Activated T-helper 1 cell treated with anti-CD3 and anti-CD28 coated beads, Interleukin-2, amount 50 U/mL, for 16 hours (primary cell): Measurements from ENCODE around the gene CDH15.
"Not testable (repeated sequence)": the region's sequence is repeated elsewhere in the genome, so short reads cannot be mapped to it uniquely, and the experiment has no call there.

Source experiments
- DNase-seq, 2 donors: peaks; one replicate each; pipeline ENCODE4 v3.0.0-alpha.2; 2020; ENCODE audit warnings: low read depth in 1 of 2, low spot score in 1 of 2

Gene CDH15

DNA sequence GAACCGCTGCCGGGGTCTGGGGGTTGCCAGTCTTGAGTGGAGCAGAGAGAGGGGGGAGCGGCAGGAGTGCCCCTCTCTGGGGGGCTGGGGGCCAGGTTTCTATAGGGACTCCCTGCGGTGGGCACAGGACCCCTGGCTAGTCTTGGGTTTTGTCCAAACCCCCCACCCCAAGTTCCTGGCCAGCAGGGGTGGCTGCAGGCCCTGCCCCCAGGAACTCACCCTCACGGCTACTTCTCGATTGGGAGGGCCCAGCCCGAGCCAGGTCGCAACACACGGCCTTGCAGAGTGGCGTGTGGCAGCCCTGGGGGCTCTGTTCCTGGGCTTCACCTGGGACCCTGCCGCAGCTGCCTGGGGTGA is 601 bp downstream of the CDH15 start:
- no peak for DNase-seq

DNA sequence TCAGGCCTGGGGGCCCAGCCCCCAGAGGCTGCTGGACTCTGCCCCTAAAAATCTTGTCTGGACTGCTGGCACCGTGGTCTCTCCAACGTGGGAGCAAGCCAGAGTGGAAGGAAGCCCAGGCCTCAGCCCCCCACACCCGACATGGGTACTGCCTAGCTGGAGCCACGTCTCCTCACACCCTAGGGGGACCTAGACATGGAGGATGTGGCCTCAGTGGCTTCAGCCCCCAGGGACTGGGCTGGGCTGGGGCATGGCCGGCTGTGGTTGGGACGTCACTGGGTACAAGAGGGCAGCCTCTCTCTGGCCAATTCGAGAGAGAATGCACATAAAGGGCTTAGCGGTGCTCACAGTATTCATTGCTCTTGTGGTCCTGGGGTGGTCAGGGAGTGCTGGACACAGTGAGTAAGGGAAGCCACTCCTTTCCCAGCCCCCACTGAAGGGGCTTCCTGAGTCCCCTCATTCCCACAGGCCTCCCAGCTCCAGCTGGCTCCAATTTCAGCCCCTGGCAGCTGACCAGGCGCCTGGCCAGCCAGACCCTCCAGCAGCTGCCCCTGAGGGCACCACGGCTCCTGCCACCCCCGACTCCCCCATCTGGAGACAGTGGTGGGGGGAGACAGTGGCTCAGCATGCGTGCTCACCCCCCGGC is 1.1 kb downstream of the CDH15 start:
- no peak for DNase-seq

DNA sequence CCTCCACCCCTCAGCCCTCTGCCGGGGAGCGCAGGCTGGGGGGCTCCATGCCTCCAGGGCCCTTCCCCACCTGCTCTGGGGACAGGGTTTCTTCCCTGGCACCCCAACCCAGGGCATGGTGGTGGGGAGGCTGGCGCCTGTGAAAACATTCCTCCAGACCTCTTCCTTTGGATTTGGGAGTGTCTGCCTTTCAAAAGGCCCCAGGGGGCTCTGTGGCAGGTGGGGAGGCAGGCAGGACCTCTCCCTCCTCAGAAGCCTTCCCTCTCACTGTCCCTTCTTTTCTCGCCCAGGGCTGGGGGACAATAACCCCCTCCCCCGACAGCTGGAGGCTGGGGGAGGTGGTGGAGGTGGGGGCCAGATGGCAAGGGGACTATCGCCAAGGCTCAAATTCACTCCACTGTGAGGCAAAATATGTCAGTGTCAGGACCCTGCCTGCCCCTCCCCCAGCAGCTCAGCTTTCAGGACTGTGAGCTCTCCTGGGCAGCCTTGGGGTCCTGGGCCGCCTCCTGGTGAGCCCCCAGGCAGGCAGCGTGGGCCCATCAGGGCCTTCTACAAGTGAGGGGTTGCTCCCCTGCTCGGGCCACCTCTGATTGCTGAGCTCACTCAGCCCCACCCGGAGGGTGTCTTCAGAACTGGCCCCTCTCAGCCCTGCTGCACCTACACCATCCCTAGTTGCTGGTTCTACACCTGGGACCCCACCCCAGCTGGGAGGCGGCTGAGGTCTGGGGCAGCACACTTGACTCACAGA is 1.8 kb downstream of the CDH15 start:
- no peak for DNase-seq

DNA sequence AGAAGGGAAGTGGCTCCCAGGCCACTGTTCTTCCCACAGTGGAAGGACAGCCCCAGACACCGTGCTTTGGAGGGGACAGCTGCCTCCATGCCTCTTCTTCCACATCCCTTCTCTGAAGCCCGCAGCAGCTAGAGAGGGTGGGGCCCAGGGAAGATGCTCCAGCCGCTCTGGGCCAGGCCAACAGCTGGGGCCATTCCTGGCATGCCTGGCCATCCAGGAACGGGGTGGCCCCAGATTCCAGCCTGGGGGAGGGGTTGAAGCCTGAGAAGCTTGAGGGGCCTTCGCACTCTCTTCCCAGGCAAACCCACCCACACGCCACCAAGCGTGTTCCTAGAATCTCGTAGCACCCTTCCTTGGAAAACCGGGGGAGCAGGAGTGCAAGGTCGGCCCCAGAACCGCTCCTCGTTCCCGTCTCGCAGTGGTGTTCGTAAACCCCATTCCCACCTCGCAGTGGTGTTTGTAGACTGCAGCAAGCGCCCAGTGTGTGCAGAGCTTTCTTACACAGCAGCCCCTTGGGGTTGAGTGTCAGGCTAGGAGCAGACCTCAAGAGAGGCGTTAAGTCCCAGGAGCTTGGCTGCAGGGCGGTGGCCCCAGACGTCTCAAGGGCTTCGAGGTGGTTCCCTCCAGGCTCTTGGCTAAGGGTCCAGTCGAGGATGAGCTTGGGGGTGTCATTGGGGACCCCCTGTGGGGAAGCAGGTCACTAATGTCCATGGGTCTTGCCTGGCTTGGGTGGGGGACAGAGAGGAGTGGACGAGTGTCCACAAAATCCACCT is 2.7 kb downstream of the CDH15 start:
- DNase-seq = no peak

DNA sequence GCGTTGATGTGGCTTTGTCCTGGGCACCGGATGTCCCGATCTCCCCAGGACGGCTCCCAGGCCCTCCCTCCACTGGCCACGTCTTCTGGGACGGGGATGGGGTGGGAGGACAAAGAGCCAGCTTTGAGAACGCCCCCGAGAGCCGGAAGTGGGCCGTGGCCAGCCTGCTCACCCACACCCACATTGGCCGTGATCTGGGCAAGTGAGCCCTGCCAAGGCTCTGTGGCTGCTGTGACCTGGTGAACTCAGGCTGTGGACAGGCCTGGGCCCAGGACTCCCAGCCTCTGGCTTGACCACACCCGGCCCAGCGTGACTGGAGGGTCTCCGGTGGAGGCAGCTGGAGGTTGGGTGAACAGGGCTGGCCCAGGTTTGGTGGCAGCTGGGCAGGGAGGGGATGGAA is 3.3 kb downstream of the CDH15 start:
- DNase-seq = no peak

DNA sequence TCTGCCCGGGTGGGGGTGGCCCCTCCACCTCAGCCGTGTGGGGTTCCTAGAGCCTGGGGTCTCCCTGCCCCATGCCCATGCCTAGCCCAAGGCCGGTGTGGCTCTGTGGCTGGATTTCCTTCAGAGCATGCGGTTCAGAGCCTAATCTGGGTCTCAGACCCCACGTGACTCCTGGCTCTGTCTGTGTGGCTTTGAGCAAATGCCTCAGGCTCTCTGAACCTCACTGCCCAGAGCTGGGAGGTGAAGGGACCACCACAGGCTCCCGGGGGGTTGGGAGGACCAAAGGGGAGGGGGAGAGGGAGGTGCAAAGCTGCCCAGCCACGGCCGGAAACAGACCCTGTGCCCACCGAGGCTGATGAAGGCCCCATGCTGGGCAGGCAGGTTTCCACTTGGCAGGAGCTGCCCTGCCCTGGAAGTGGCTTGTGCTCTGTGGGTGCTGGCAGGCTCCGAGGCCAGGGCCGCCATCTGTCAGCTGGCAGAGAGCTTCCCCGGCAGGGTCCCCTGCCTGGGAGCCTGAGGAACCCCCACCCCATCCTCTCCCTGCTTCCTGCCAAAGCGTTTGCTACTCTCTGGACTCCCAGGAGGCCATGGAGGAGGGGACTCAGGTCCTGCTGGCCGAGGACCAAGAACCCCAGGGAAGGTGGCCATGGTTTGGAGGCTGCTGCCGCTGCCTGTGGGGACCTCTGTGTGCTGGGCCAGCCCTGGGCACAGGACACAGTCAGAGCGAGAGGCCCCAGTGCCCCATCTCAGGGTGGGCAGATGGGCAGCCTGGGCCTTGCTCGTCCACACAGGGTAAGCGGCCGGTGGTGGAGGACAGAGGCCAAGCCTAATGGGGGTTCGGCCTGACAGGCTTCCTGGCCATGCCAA is 4.0 kb downstream of the CDH15 start:
- no peak for DNase-seq

DNA sequence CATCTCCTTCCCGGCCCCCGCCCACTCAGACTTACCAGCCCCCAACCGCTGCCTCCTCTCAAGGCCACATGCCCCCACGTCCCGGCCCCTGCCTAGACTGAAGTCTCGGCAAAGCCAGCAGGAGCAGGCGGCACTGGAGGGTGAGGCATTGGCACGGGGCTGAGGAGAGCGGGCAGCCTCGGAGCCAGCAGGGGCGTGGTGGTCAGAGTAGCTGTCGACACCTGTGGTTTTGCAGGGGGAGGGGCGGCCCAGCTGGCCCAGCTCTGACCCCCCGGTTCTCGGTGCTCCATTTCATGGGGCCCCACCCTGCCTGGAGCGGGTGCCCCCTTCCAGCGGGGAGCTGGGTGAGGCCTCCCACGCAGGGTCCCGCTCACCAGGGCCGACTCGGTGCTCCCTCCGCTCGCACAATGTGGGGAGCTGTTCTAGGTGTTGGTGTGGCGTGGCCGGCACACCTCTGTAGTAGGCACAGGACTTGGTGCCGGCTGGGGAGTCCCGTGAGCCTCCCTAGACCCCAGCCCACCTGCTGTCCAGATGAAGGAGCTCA is 4.7 kb downstream of the CDH15 start:
- DNase-seq = no peak

DNA sequence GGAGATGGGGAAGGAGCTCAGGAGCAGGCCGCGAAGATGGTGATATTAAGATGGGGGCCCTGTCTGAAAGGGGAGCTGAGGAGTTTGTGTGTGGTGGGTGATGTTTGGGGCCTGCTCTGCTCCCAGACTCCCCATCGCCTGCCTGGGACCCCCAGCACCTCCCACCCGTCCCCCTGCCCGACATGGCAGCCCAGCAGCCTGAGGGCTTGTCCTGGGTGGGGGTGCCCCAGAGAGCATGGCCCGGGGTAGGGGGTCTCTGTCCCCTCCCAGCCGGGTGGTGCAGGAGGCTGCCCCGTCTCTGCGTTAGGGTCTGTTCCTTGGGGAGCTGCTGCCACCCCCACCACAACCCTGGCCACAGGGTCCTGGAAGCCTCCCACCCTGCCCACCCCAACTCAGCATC is 5.2 kb downstream of the CDH15 start:
- DNase-seq = no peak

DNA sequence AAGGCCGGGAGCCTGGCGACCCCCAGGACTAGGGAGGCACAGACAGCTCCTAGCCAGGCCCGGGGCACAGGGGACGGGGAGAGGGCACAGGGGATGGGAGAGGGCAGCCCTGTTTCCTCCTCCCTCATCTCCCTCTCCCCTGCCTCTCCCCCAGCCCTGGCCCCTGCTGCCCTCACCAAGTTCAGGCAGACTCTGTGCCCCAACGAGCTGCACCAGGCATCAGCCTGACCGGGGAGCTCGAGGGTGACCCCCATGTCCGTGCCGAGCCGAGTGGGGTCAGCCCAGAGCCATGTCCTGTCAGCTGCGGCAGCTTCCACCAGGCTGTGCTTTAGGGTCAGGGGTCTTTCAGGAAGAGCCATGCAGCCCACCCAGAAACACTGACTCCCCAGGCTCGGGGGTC is 6.0 kb downstream of the CDH15 start:
- DNase-seq = no peak

DNA sequence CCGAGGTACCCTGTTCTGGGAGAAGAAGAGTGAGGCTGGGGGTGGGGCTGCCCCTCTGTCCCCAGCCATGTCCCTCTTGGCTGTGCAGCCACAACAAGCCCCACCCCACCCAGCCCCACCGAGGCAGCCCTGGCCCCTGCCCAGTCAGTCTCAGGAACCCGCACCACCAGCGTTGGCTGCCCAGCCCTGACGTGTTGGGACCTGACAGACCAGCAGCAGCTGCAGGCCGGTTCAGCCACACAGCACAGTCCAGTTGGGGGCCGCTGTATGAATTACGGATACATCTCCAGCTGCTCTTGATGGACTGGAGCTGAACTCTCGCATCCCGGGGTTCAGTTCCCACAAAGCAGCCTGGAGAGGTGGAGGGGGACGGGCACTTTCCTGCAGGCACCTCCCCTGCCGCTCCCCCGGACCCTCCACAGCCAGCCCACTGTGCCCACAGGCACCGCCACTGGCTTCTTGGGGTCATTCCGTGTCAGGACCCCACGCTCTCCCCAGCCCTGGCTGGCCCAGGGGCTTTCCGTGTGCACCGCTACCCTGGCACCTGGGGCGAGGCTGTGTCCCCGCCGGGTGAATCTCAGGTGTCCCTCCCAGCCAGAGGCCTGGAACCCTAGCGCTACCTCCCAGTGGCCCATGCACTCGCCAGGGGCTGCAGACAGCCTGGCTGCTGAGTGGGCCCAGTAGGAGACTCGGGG is 7.1 kb downstream of the CDH15 start:
- no peak for DNase-seq

DNA sequence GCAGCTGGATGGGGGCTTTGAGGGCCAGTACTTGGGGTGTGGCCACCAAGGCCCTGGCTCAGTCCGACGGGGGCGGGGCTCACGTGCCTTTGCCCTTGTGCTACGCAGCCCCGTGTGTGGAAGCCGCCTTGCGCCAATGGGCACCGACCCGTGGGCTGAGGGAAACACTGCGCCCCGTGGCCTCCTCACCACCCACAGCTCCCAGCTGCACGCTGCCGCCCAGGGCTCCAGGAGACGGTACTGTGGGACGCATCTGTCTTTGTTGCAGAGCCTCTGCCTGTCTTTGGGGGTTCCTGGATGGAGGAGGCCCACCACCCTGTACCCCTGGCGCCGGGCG is 7.6 kb downstream of the CDH15 start:
- DNase-seq = no peak

DNA sequence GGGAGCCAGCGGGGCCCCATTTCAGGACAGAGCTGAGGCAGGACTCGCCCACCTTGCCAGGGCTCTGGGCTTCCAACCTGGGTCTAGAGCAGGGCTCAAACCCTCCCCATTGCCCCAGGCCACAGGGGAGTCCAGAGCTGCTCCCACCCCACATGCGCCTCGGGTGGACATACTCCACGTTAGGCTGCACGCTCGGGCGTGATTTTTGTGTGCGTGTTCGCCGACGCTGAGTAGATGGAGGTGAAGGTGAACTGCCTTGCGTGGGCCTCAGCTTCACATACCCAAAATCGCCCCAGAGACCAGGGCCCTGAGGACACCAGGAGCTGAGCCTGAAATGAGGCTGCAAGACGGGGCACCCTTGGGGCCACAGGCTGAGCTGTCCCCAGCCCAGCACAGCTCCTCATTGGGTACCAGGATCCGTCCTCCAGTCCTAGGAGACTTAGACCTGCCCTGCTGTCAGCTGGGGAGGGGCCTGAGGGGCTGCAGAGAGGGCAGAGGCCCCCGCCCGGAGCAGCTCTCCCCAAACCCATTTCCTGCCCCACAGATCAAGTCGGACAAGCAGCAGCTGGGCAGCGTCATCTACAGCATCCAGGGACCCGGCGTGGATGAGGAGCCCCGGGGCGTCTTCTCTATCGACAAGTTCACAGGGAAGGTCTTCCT is 8.2 kb downstream of the CDH15 start:
- DNase-seq = no peak

DNA sequence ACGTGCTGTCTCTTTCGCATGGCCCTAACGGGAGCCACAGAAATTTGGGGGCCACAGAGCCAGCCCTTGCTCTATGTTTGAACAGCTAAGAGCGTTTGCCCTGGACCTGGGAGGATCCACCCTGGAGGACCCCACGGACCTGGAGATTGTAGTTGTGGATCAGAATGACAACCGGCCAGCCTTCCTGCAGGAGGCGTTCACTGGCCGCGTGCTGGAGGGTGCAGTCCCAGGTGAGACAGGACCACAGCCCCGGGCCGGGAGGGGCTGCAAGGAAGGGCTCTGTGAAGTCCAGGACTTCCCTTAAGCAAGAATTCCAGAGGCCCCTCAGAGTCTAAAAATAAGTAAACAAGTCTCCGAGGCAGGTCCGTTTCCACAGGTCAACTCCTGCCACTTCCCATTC is 11.9 kb downstream of the CDH15 start:
- no peak for DNase-seq

DNA sequence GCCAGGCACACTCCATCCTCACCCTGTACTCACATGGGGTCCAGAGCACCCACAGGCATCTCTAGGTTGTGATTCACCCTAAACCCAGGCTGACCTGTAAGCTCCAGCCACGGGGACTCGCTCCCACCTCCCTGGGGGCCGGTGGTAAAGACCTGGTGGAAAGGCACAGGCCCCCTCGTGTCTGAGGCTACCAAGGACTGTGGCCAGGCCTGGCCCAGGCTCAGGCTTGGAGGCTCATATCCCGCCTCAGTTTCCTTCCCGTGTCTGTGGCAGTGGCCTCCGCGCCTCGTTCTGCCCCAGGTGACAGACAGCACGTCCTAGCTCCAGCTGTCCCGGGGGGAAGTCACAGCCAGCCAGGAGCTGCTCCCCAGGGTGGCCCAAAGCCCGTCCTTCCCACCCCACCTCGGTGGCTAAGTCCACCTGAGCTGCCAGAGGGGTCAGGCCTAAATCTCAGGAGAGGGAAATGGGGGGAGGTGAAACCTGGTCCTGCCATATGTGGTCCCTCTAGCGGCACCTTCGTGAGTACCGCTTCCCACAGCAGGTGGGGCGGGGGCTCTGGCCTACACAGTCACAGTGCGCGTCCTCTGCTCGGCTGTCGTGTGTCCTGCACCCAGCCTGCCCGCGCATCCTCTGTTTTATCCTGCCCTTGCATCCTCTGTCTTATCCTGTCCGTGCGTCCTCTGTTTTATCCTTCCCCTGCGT is 12.6 kb downstream of the CDH15 start:
- no peak for DNase-seq

DNA sequence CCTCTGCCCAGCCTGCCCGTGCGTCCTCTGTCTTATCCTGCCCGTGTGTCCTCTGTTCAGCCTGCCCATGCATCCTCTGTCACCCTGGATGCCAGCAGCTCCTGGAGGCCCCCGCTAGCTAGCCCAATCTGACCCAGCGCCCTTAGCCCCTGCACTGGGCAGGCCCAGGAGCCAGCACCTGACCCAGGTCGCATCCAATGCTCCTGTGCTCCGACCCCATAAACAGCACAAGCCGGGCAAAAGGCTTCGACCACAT is 13.1 kb downstream of the CDH15 start:
- DNase-seq = no peak

DNA sequence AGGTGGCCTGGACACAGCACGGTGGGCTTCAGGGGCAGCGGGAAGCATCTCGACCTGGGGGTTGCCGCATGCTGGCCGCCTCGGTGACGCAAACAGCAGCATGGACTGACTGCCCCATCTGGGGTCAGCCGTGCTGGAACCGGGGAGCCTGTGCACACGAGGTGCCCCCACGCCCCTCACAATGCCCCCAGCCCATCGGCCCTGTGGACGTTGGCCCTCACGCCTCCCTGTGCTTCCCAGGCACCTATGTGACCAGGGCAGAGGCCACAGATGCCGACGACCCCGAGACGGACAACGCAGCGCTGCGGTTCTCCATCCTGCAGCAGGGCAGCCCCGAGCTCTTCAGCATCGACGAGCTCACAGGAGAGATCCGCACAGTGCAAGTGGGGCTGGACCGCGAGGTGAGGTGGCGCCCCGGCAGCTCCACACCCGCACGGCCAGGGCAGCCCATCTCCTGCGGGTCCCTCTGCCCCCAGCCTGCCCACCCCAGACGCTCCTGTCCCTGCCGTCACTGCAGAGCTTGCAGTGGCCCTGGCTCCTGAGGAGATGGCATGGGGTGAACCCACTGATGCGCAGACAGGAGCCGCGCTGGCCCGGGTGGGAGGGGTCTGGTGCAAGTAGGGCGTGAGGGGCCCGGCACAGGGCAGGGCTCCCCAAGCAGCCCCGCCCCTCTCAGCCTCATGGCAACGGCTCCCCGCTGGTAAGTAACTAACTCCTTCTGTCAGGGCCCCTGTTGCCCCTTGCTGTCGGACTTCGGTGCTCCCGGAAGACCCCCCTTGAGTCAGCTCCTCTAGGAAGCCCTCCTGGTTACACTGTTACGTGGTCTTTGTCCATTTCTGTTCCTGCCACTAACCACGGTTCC is 13.6 kb downstream of the CDH15 start:
- DNase-seq = no peak

DNA sequence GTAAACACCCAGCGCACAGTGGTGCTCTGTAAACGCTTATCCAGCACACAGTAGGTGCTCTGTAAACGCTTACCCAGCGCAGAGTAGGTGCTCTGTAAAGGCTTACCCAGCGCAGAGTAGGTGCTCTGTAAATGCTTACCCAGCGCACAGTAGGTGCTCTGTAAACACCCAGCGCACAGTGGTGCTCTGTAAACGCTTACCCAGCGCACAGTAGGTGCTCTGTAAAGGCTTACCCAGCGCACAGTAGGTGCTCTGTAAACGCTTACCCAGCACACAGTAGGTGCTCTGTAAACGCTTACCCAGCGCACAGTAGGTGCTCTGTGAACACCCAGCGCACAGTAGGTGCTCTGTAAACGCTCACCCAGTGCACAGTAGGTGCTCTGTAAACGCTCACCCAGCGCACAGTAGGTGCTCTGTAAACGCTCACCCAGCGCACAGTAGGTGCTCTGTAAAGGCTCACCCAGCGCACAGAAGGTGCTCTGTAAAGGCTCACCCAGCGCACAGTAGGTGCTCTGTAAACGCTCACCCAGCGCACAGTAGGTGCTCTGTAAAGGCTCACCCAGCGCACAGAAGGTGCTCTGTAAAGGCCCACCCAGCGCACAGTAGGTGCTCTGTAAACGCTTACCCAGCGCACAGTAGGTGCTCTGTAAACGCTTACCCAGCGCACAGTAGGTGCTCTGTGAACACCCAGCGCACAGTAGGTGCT is 14.5 kb downstream of the CDH15 start:
- DNase-seq = not testable (repeated sequence)

DNA sequence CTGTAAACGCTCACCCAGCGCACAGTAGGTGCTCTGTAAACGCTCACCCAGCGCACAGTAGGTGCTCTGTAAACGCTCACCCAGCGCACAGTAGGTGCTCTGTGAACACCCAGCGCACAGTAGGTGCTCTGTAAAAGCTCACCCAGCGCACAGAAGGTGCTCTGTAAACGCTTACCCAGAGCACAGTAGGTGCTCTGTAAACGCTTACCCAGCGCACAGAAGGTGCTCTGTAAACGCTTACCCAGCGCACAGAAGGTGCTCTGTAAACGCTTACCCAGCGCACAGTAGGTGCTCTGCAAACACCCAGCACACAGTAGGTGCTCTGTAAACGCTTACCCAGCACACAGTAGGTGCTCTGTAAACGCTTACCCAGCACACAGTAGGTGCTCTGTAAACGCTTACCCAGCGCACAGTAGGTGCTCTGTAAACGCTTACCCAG is 15.1 kb downstream of the CDH15 start:
- not testable (repeated sequence) for DNase-seq
